Gastroesophageal sphincter (tissue), 3 donors: ENCODE results near the gene PAFAH2.

Source experiments
- CTCF ChIP-seq, 4 experiments: fragments of 200-600 bp in 2 of 4; fragments of 450-650 bp in 2 of 4; sonication (generic) in 1 of 4; IDR thresholded peaks; one replicate each; pipeline ENCODE4 v1.5.1; 2017 to 2019; ENCODE audit warnings: antibody characterized with exemption in 4 of 4, mild to moderate bottlenecking in 2 of 4, moderate library complexity in 2 of 4
- EP300 ChIP-seq: sonication (generic); formaldehyde crosslinking; IDR thresholded peaks from one replicate; pipeline ENCODE4 v1.6.1; 2017; ENCODE audit warnings: antibody characterized with exemption, mild to moderate bottlenecking
- POLR2A ChIP-seq, 2 donors: fragments of 450-650 bp; IDR thresholded peaks; one replicate each; pipeline ENCODE4 v1.6.1; 2017; ENCODE audit warnings: antibody characterized with exemption in 2 of 2, mild to moderate bottlenecking in 2 of 2, moderate library complexity in 1 of 2
- POLR2AphosphoS5 ChIP-seq: sonication (generic); formaldehyde crosslinking; IDR thresholded peaks from one replicate; pipeline ENCODE4 v1.6.1; 2017; ENCODE audit warnings: antibody characterized with exemption

- TF ChIP-seq POLR2AphosphoS5 (no peak), CTCF (IDR thresholded peaks at IDR 0.05) (no peak), POLR2A (IDR thresholded peaks at IDR 0.05) (no peak), EP300 (no peak)
Measured at GRCh38 chr1:25985171-25985570, 12.7 kb downstream of the PAFAH2 start.
